ENCODE measurements around the gene PNMA8C.
A peak's percentile ranks its signal among the peaks of the same experiment; 100 is the strongest.

The PNMA8C gene

GRCh38 chr19:46428239-46429135 is at the start of gene PNMA8C:
Gene PNMA8C, minus strand, starts transcription at chr19:46428936. Its CDS starts 577 bp downstream, at chr19:46428359.
- peak; percentile 33 for DNase-seq (ENCODE audit: low read depth)

GRCh38 chr19:46475986-46476385 is 47.2 kb upstream of the PNMA8C start:
- DNase-seq (ENCODE audit: low read depth), result no peak

GRCh38 chr19:46474211-46474610 is 45.5 kb upstream of the PNMA8C start:
- DNase-seq (ENCODE audit: low read depth), result no peak

GRCh38 chr19:46472592-46472991 is 43.9 kb upstream of the PNMA8C start:
- DNase-seq (ENCODE audit: low read depth), result no peak

GRCh38 chr19:46471811-46472543 is 43.2 kb upstream of the PNMA8C start:
- DNase-seq (ENCODE audit: low read depth), result no peak

- DNase-seq (ENCODE audit: low read depth), result no peak
Observed at GRCh38 chr19:46471116-46471733, 42.5 kb upstream of the PNMA8C start, which contains the start of gene PNMA8A. Gene PNMA8A, minus strand, starts transcription at chr19:46471563. Its CDS starts 528 bp downstream, at chr19:46471035.

- DNase-seq (ENCODE audit: low read depth), result no peak
Observed at GRCh38 chr19:46470376-46470775, 41.6 kb upstream of the PNMA8C start.

GRCh38 chr19:46469541-46470185 is 40.9 kb upstream of the PNMA8C start:
- DNase-seq (ENCODE audit: low read depth), result no peak

- no peak for DNase-seq (ENCODE audit: low read depth)
Observed at GRCh38 chr19:46466536-46467196, 37.9 kb upstream of the PNMA8C start.

GRCh38 chr19:46463516-46463915 is 34.8 kb upstream of the PNMA8C start:
- DNase-seq (ENCODE audit: low read depth), result no peak

- no peak for DNase-seq (ENCODE audit: low read depth)
Observed at GRCh38 chr19:46461537-46461936, 32.8 kb upstream of the PNMA8C start.

GRCh38 chr19:46460981-46461380 is 32.2 kb upstream of the PNMA8C start:
- DNase-seq (ENCODE audit: low read depth), result no peak

- DNase-seq (ENCODE audit: low read depth), result no peak
Observed at GRCh38 chr19:46460055-46460454, 31.3 kb upstream of the PNMA8C start.

- no peak for DNase-seq (ENCODE audit: low read depth)
Observed at GRCh38 chr19:46456930-46457329, 28.2 kb upstream of the PNMA8C start.

- no peak for DNase-seq (ENCODE audit: low read depth)
Observed at GRCh38 chr19:46454244-46454643, 25.5 kb upstream of the PNMA8C start.

- no peak for DNase-seq (ENCODE audit: low read depth)
Observed at GRCh38 chr19:46453661-46454060, 24.9 kb upstream of the PNMA8C start.

GRCh38 chr19:46452186-46452585 is 23.4 kb upstream of the PNMA8C start:
- no peak for DNase-seq (ENCODE audit: low read depth)

- DNase-seq (ENCODE audit: low read depth), result no peak
Observed at GRCh38 chr19:46451352-46451751, 22.6 kb upstream of the PNMA8C start.

GRCh38 chr19:46450737-46451136 is 22.0 kb upstream of the PNMA8C start:
- no peak for DNase-seq (ENCODE audit: low read depth)

GRCh38 chr19:46449228-46449627 is 20.5 kb upstream of the PNMA8C start:
- no peak for DNase-seq (ENCODE audit: low read depth)

- DNase-seq (ENCODE audit: low read depth), result no peak
Observed at GRCh38 chr19:46448601-46449000, 19.9 kb upstream of the PNMA8C start.

- DNase-seq (ENCODE audit: low read depth), result no peak
Observed at GRCh38 chr19:46447824-46448223, 19.1 kb upstream of the PNMA8C start.
